Liver (tissue), 3 donors: ENCODE results near the gene ZNF454.

Experiments used
- CTCF ChIP-seq: fragments of 150-350 bp; IDR thresholded peaks from 2 replicates; pipeline ENCODE4 v1.5.1; 2017; ENCODE audit warnings: improper control_type of control experiment, low read depth, low read length; ENCODE audit not compliant: missing input control
- EGR1 ChIP-seq, 2 donors: IDR thresholded peaks; 2 replicates each; pipeline ENCODE4 v1.6.1; 2016 to 2018; ENCODE audit warnings: antibody characterized with exemption in 2 of 2, low read depth in 2 of 2
- MAX ChIP-seq: IDR thresholded peaks from 2 replicates; pipeline ENCODE4 v1.6.1; 2016; ENCODE audit warnings: antibody characterized with exemption
- REST ChIP-seq: IDR thresholded peaks from 2 replicates; pipeline ENCODE4 v1.6.1; 2016; ENCODE audit warnings: antibody characterized with exemption, mild to moderate bottlenecking
- RXRA ChIP-seq, 2 donors: IDR thresholded peaks; 2 replicates each; pipeline ENCODE4 v1.6.1; 2017 to 2018; ENCODE audit warnings: antibody characterized with exemption in 2 of 2, mild to moderate bottlenecking in 1 of 2
- TAF1 ChIP-seq: conservative IDR thresholded peaks from 2 replicates; pipeline ENCODE4 v1.6.1; 2016; ENCODE audit warnings: antibody characterized with exemption, mild to moderate bottlenecking
- donor health status: healthy.
- donor health status: healthy.

GRCh38 chr5:178931846-178932760, 8.9 kb upstream of the ZNF454 start:
- TF ChIP-seq CTCF (no peak), MAX (no peak), TAF1 (no peak), EGR1 (IDR thresholded peaks at IDR 0.05; ENCODE audit: low read depth in 2 of 2) (no peak), REST (no peak), RXRA (IDR thresholded peaks at IDR 0.05) (no peak)
